H1 (cell line): ENCODE results near the gene GLRX. TPM values are rescaled to one million over a fixed set of nuclear protein-coding genes. Genes with fewer than 3 reads are reported as not detected.
A peak's percentile ranks its signal among the peaks of the same experiment; 100 is the strongest.

ENCODE experiments used
- HDAC2 ChIP-seq, 2 experiments: fragments of 300-600 bp in 1 of 2; sonication (generic) in 1 of 2; IDR thresholded peaks; 2 replicates each; pipeline ENCODE4 v1.6.1; 2011 to 2012; ENCODE audit warnings: low read depth in 2 of 2, low read length in 2 of 2, mild to moderate bottlenecking in 2 of 2, moderate library complexity in 2 of 2, borderline replicate concordance in 1 of 2, inconsistent platforms in 1 of 2
- SP1 ChIP-seq: IDR thresholded peaks from 2 replicates; pipeline ENCODE4 v1.6.1; 2011; ENCODE audit warnings: low read depth, low read length
- TCF12 ChIP-seq: IDR thresholded peaks from 2 replicates; pipeline ENCODE4 v1.6.1; 2011; ENCODE audit warnings: low read depth, mild to moderate bottlenecking, low read length
- TEAD4 ChIP-seq: IDR thresholded peaks from 2 replicates; pipeline ENCODE4 v1.6.1; 2012; ENCODE audit warnings: low read depth, low read length, inconsistent platforms, mixed read lengths
- polyA plus RNA-seq, 7 experiments: library from polyadenylated mRNA; depleted of rRNA in 3 of 7; stranded (reverse) in 5 of 7; unstranded in 2 of 7; fragments of >200 nt in 5 of 7; fragments of 200-250 nt in 2 of 7; gene quantifications; 1 replicate in 5 of 7; 2 replicates in 1 of 7; 4 replicates in 1 of 7; pipeline versions ENCODE4 v1.2.1 to v1.2.3, GENCODE V29; 2011 to 2013; ENCODE audit warnings: missing spikeins in 2 of 7, mixed read lengths in 2 of 7
- total RNA-seq: library from RNA; stranded (reverse); fragmentation: NEBNext Ultra II Directional; extraction: Animal tissue kit (Norgen Biotek cat#: 25700); gene quantifications from 2 replicates; pipeline ENCODE4 v1.2.1, GENCODE V29; 2021

GLRX gene
- total and polyA plus RNA-seq, 2 of the 8 experiments (the other 6 are each of a cell fraction or from before 2014, with no cell fraction given): 22.9 to 31.2 TPM

DNA sequence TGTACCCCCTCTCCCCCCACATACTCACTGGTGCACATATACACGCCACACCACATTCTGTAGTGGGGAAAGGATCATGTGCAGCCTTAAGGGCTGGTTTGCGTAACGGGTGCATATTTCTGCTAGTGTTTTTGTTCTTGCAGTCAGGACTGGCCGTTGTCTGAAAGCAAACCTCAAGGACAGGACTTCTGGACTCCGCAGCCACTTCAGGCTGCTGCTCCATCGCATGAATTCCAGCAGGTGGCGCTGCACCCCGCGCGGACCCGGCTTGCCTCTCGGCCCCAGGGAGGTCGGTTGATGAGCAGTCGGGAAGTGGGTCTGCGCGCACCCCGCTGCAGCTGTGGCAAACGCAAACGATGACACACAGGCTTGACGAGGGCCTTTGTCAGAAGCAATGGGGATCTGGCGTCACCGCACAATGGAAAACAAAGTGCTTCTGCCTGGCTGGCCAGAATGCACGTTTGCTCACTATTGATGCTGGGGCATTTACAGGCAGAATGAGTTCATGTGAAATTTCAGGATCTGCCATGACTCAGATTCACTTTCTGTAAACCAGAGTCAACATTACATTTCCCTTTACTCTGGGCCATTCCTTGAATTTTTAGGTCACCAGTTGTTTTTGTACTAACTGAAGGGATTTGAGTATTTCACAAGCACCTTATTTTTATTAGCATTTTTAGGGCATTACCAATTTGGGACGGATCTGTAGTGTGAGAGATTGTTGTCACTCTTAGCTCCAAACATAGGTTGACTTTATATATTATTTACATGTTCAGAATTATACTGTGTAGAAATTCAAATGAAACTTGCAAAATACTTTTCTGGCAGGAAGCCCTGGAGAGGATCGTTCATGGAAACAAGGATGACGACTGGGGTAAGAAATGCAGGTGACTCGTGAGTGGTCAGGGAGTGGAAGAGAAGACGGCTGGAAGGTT is 36.4 kb upstream of the GLRX start (continued):
- 0 out of 2 replicates have a peak, but pooled peaks have one; percentile 17 for TF ChIP-seq TCF12
- no peak for TF ChIP-seq HDAC2 (IDR thresholded peaks at IDR 0.05; ENCODE audit: borderline replicate concordance in 1 of 2, low read depth in 2 of 2, low read length in 2 of 2)
- 0 out of 2 replicates have a peak, but pooled peaks have one; percentile 15 for TF ChIP-seq SP1
- peak; percentile 87 for TF ChIP-seq TEAD4
- TF ChIP-seq, all 59 proteins: peak for 14
